Activated T-cell treated with anti-CD3 and anti-CD28 coated beads, Interleukin-2, amount 50 U/mL, for 48 hours (primary cell): ENCODE data around the gene FRMD4A.
"Not testable (repeated sequence)": the region's sequence is repeated elsewhere in the genome, so short reads cannot be mapped to it uniquely, and the experiment has no call there.

Source experiments
- DNase-seq, 2 experiments: peaks; one replicate each; pipeline ENCODE4 v3.0.0-alpha.2; 2020

The FRMD4A gene

GRCh38 chr10:13803566-13804554 lies 526.9 kb downstream of the FRMD4A start:
- no peak for DNase-seq

- DNase-seq: no peak
These were observed 528.8 kb downstream of the FRMD4A start for GRCh38 chr10:13801907-13802288.

DNA sequence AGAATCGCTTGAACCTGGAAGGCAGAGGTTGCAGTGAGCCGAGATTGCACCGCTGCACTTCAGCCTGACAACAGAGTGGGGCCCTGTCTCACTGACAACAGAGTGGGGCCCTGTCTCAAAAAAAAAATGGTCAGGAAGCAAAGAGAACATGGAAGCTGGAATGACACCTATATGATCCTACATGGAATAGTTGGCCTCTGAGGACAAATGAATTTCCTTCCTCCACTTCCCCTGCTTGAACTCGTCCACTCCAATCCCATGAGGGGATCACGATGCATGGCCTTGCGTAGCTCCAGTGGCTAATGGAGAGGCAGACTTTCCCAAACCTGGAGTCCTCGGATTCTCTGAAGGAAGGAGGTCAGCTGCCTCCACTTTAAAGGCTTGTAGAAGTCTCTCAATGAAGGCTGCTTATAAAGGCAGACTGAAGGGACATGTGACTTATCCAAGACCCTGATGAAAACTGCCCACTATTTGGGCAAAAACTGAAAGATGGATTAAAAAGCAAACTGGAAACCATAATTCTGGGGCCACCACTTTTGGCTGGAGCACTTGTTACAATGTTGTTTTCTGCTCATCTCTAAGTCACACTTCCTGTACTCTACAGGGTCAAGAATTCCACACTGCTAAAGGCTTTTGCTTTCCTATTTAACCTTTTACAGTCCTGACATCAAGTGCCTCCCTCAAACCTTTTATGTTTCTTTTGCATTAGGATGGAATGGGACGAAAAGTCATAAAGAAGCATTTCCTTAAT lies 529.4 kb downstream of the FRMD4A start:
- no peak for DNase-seq

GRCh38 chr10:13797164-13797563 lies 533.6 kb downstream of the FRMD4A start:
- DNase-seq: no peak

DNA sequence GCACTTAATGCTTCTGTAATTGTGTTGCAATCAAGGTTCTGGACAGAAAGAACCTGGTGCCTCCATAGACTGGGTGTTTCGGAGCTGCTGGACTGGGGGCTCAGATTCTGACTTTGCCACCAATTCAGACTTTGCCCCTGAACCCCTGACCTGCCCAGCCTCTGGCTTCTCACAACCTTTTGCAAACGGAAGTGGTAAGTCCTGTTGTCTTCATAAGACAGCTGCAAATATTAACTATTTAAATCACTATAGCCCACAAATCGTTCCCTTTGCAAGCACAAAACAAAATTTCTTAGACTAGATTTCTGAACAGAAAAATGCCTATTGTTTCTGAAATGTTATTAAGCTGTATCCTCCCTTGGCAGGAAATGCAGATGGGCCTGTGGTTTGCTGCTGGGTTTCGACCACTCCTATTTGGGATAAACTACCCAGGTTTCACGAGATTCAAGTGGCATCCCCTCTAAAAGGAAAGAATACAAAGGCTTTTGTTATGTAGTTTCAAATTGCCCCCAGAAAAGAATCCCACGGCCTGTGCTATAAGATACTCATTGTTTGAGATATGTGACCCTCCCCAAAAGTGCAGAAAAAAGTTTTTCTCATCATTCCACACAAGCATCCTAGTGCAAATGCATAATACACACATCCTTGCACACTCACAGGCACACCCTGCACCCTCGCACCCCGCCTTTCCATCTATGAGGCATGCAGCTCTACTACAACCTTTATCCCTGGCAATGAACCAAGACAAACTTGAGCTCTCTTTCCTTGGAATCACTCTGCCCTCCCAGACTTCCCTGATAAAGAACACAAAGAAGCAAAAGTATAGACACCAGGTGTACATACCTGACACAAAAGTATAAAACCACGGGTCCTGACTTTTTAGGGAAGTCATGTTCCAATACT lies 534.8 kb downstream of the FRMD4A start:
- DNase-seq: no peak

DNA sequence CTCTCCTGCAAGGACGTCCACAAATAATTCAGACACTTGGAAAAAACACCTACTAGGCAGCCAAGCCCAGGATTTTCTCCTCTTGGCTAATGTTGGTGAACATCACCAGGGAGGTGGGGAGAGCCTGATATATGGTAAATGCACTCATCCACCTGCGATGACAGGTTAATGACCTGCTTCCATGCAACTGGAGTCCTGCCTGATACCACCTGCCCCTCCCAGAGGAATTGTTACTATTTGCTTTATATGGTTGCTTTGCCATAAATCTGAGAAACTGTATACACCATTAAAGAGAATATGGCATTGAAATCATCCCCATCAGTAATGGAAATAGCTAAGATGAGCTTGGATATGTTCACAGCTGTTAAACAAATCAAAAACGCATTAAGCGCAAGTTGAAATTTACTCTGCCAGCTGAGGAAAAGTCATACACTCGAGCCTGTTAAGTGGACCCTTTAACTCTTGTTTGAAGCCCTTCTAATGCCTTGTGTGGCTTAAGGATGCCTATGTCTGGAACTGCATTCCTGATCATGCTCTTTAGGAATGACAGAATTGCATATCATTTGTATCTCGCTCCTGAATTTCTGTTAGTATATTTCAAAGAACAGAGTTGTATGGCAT lies 535.6 kb downstream of the FRMD4A start:
- DNase-seq: no peak

GRCh38 chr10:13792006-13792405 lies 538.7 kb downstream of the FRMD4A start:
- no peak for DNase-seq

DNA sequence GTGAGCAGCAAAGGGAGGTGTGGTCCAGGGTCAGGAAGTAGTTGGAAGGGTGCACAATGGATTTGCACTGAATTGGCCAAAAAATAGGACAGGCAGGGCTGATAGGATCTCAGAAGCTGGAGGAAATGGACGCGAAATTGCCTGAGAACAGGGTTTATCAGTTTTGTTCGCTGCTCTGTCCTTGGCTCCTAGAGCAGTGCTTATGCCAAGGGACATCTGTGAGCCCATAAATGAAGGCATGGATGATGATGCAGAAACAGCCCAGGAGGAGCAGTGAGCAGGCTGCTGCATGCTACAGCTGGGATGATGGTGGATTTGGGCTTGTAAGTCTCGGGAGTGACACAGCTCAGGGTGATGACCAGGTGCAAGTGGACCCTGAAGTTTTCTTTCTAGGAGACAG lies 539.2 kb downstream of the FRMD4A start:
- DNase-seq: no peak

DNA sequence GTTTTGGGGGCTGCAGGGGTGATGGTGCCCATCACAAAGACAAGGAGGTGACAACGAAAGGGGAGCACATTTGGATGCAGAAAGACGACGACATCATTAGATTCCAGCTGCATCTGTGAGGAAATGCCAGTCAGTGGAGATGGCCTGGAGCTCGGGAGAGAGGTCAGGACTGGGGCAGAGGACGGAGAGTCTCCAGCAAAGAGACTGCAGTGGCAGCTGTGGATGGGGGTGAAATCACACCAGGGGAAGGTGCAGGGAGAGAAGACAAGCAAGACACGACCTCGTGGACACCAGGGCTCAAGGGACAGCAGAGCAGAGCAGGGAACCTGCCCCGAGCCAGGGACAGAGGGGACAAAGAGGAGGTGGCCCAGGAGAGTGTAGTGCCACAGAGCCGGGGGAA lies 540.5 kb downstream of the FRMD4A start:
- DNase-seq: no peak

DNA sequence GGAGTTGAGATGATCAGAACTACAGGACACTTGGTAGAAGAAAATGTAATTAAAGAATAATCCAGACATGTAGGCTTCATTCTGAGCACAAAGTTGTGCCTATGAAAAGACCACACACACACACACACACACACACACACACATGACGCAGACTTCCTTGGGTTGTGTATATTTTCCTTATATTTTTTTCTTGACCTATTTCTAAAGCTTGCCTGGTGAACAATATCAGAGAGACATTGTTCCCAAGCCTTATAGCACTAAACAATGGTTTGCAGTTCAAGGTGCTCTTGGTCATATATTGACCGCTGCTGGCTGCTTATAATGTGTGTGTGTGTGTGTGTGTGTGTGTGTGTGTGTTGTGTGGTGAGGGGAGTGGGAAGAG lies 541.3 kb downstream of the FRMD4A start:
- no peak for DNase-seq

DNA sequence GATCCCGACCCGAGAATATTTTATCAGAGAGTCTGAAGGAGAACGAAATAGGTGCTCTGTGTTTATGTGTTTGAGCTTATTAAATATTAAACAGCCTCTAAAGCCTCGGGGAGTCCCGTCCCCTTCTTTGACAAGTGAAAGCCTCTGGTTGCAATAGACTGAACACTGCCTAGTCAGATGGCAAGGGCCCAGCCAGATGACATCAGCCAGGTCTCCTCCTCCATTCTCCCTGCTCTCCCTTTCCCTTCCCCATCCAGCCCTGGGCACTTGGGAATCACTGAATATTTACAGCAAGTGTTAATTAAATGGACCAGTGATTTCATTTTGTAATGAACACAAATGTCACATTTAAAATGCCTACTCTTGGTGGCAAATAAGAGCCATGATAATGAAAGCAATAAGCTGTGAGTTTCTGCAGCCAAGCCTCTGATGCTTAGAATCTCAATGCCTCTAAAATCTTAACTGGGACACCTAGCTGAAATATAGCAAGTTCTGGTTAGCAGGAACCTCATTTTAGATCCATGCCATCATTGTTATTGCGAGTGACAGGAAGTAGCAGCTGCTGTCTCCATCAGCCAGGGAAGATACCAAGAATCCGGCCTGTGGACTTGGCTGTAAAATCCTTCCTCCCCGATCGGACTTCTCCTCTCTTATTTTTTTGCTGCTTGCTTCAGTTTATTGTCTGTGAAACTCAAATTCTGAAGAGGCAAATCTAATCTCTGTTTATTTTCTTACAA lies 541.8 kb downstream of the FRMD4A start:
- peak in 1 of 2 experiments; percentile 21 for DNase-seq

DNA sequence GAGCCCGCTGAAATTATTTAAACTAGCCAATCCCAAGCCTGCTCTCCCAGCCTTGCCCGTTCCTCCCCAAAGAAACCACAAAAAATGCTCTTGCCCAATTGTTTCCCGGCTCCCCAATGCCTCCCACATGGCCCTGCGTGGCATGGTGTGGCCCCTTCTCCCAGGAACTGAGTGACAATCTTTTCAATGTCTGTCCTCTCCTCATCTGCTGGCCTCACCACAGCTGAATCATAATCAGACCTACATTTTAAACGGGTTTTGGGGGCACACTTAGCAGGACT lies 542.5 kb downstream of the FRMD4A start:
- peak in 1 of 2 experiments; percentile 22 for DNase-seq

GRCh38 chr10:13787015-13787421 lies 543.7 kb downstream of the FRMD4A start:
- DNase-seq: peak; percentile 72

- no peak for DNase-seq
These were observed 546.7 kb downstream of the FRMD4A start for GRCh38 chr10:13784067-13784466.

DNA sequence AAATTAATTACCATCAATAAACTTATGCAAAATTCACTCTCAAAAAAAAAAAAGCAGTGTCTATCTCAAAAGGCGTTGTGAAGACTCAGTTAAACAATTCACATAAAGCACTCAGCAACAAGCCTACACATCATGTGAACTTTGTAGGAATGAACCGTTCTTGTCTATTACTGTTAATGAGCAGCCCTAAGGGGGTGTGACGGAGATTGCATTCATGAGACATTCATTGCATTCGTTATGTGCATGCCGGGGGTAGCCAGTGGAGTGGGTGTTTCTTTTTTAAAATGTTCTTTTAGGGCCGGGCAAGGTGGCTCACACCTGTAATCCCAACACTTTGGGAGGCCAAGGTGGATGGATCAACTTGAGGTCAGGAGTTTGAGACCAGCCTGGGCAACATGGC lies 551.0 kb downstream of the FRMD4A start:
- DNase-seq: no peak

DNA sequence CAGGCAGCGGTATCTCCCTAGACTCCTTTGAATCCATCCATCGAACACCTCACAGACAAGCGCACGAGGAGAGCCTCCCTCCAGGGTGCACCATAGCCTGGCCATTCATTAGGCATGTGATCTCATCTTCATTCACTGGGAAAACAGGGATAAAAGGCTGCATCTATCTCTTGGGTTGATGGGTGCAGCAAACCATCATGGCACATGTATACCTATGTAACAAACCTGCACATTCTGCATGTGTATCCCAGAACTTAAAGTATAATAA lies 552.1 kb downstream of the FRMD4A start:
- DNase-seq: not testable (repeated sequence)

DNA sequence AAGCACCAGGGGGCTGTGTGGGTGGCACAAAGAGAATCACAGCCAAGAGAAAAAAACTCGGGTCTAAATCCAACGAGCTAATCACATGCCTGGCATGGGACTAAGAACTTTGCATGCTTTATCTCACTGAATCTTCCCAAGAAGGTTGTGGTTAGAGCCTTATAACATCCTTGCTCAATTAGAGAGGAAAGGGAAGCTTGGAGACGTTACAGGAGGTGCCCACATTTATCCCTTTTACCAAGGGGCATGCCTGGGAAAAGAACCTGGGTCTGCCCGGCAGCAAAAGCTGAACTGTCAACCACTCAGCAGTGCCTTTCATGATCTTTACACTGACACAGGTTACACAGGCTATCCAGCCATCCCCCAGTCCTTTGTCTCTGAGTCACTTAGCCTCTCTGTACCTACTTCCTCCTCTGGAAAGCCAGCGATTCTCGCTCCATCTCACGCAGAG lies 553.8 kb downstream of the FRMD4A start:
- no peak for DNase-seq

DNA sequence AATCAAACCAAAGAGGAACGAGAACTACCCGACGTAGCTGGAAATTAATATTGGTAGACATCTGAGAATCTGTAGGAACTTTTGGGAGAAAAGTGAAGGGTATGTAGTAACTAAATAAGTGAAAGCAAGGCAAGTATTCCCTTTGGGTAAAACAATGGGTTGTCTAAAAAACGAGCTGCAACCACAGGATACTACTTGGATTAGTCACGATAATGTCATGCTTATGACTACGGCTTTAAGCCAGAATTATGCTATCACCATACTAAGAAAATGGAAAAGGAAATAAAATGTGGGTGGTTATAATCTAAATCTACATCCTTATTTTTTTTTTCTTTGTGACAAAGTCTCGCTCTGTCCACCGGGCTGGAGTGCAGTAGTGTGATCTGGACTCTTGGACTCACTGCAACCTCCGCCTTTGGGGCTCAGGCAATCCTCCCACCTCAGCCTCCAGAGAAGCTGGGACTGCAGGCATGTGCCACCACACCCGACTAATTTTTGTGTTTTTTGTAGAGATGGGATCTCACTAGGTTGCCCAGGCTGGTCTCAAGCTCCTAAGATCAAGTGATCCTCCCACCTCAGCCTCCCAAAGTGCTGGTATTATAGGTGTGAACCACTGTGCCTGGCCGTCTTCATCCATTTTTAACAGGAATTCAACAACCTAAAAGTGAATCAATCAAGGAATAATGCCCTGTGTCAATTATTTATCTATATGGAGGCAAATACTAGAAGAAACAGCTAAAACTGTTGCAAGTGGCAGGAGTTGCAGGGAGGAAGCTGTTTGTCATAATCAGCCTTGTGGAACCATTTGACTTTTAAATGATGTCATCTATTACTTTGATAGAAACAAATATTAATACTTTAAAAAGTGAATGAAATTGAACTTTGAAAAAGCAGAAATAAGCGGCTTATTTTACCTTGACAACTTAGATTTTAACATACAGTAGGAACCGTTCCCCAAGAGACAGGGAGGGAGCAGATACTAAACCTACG lies 554.6 kb downstream of the FRMD4A start:
- no peak for DNase-seq

- no peak for DNase-seq
These were observed 556.3 kb downstream of the FRMD4A start for GRCh38 chr10:13774303-13774893.

GRCh38 chr10:13773496-13774170 lies 557.1 kb downstream of the FRMD4A start:
- no peak for DNase-seq
